ENCODE results near the gene SSBP2.

DNA sequence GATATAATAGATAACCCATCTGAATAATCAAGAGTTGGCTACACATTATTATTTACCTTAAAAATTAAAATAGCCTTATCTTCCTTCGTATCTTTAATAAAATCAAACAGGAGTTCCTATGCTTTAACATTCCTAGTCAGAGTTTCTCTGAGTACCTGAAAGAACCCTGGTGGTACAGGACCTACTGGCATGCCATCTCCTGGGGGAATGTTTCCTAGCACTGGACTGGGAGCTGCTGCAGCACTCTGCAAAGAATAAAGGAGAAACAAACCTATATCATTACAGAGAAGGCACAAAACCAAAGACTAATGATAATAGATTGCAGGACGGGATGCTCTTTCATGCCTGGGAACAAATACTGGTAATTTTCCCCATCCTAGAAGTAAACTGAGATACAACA lies 237.4 kb downstream of the SSBP2 start:
- TF ChIP-seq POLR2AphosphoS5 (IDR thresholded peaks at IDR 0.05; ENCODE audit: low read depth, low read length) (no peak), TAF1 (IDR thresholded peaks at IDR 0.05; ENCODE audit: borderline replicate concordance, insufficient read depth, low read length) (no peak)

All from PFSK-1 (cell line).